ENCODE results near the gene COL18A1.
"Not testable (repeated sequence)": the region's sequence is repeated elsewhere in the genome, so short reads cannot be mapped to it uniquely, and the experiment has no call there.

COL18A1 gene

GRCh38 chr21:45522986-45523385 is 118.0 kb downstream of the COL18A1 start:
- no peak for DNase-seq (ENCODE audit: low read depth)

GRCh38 chr21:45523411-45524101 is 118.6 kb downstream of the COL18A1 start:
- DNase-seq (ENCODE audit: low read depth) = no peak

GRCh38 chr21:45524756-45525152 is 119.8 kb downstream of the COL18A1 start:
- no peak for DNase-seq (ENCODE audit: low read depth)

GRCh38 chr21:45525153-45525909 is 120.4 kb downstream of the COL18A1 start:
- no peak for DNase-seq (ENCODE audit: low read depth)

- DNase-seq (ENCODE audit: low read depth) = no peak
Observed at GRCh38 chr21:45525910-45526306, 120.9 kb downstream of the COL18A1 start.

GRCh38 chr21:45527151-45527999 is 122.4 kb downstream of the COL18A1 start:
- not testable (repeated sequence) for DNase-seq (ENCODE audit: low read depth)

- DNase-seq (ENCODE audit: low read depth) = no peak
Observed at GRCh38 chr21:45528028-45528705, 123.2 kb downstream of the COL18A1 start.

- no peak for DNase-seq (ENCODE audit: low read depth)
Observed at GRCh38 chr21:45528981-45529784, 124.2 kb downstream of the COL18A1 start.

GRCh38 chr21:45529785-45530422 is 124.9 kb downstream of the COL18A1 start:
- DNase-seq (ENCODE audit: low read depth) = no peak

GRCh38 chr21:45530423-45531113 is 125.6 kb downstream of the COL18A1 start:
- no peak for DNase-seq (ENCODE audit: low read depth)

- DNase-seq (ENCODE audit: low read depth) = not testable (repeated sequence)
Observed at GRCh38 chr21:45531114-45531392, 126.1 kb downstream of the COL18A1 start.

GRCh38 chr21:45531393-45532215 is 126.6 kb downstream of the COL18A1 start:
- no peak for DNase-seq (ENCODE audit: low read depth)

GRCh38 chr21:45532826-45533360 is 127.9 kb downstream of the COL18A1 start:
- DNase-seq (ENCODE audit: low read depth) = no peak

GRCh38 chr21:45533361-45533845 is 128.4 kb downstream of the COL18A1 start:
- DNase-seq (ENCODE audit: low read depth) = no peak

GRCh38 chr21:45533846-45534635 is 129.1 kb downstream of the COL18A1 start:
- no peak for DNase-seq (ENCODE audit: low read depth)

GRCh38 chr21:45534636-45535331 is 129.8 kb downstream of the COL18A1 start:
- DNase-seq (ENCODE audit: low read depth) = no peak

GRCh38 chr21:45535341-45536081 is 130.5 kb downstream of the COL18A1 start:
- no peak for DNase-seq (ENCODE audit: low read depth)

Data from GM04504 (cell line).